Smooth muscle cell (in vitro differentiated cells): ENCODE results near the gene LRP3. TPM values are rescaled to one million over a fixed set of nuclear protein-coding genes. Genes with fewer than 3 reads are reported as not detected.

Experiments used
- DNase-seq: peaks from one replicate; lab custom pipeline; 2025; ENCODE audit not compliant: unreplicated experiment; lab: John Stamatoyannopoulos, UW
- H2AFZ ChIP-seq: fragments of 200-600 bp; sonication (generic); 2 replicates; pipeline ENCODE4 v1.6.0; 2016; ENCODE audit warnings: antibody characterized with exemption, low read depth, mild to moderate bottlenecking
- H3F3A ChIP-seq: fragments of 200-600 bp; sonication (generic); 2 replicates; pipeline ENCODE4 v1.6.0; 2017; ENCODE audit warnings: antibody characterized with exemption, low read depth
- H3K27ac ChIP-seq: fragments of 200-600 bp; sonication (generic); 2 replicates; pipeline ENCODE4 v1.5.1; 2016; ENCODE audit warnings: low read depth, mild to moderate bottlenecking
- H3K27me3 ChIP-seq: fragments of 200-600 bp; sonication (generic); 2 replicates; pipeline ENCODE4 v1.6.1; 2016; ENCODE audit warnings: low read depth, mild to moderate bottlenecking
- H3K36me3 ChIP-seq: fragments of 200-600 bp; sonication (generic); 2 replicates; pipeline ENCODE4 v1.5.1; 2016; ENCODE audit warnings: low read depth
- H3K4me1 ChIP-seq: fragments of 200-600 bp; sonication (generic); 2 replicates; pipeline ENCODE4 v1.5.1; 2016; ENCODE audit warnings: low read depth
- H3K4me2 ChIP-seq: fragments of 200-600 bp; sonication (generic); 2 replicates; pipeline ENCODE4 v1.6.0; 2016; ENCODE audit warnings: mild to moderate bottlenecking
- H3K4me3 ChIP-seq: fragments of 200-600 bp; sonication (generic); 2 replicates; pipeline ENCODE4 v1.5.1; 2016; ENCODE audit warnings: mild to moderate bottlenecking
- H3K79me2 ChIP-seq: fragments of 200-600 bp; sonication (generic); 2 replicates; pipeline ENCODE4 v1.6.0; 2016; ENCODE audit warnings: low read depth, mild to moderate bottlenecking
- H3K9ac ChIP-seq: fragments of 200-600 bp; sonication (generic); 2 replicates; pipeline ENCODE4 v1.6.0; 2016; ENCODE audit warnings: low read depth
- H3K9me3 ChIP-seq: fragments of 200-600 bp; sonication (generic); replicated peaks from 2 replicates; pipeline ENCODE4 v1.5.1; 2016; ENCODE audit warnings: low read depth
- H4K20me1 ChIP-seq: fragments of 200-600 bp; sonication (generic); 2 replicates; pipeline ENCODE4 v1.6.0; 2016; ENCODE audit warnings: low read depth
- CTCF ChIP-seq: fragments of 200-600 bp; sonication (generic); IDR thresholded peaks from 2 replicates; pipeline ENCODE4 v1.5.1; 2017; ENCODE audit warnings: borderline replicate concordance, mild to moderate bottlenecking, antibody characterized with exemption; ENCODE audit not compliant: insufficient read depth, poor library complexity, severe bottlenecking
- WGBS: methylation state at CpG from one replicate; pipeline ENCODE4 v1.1.7; 2016; ENCODE audit warnings: low lambda C conversion rate; 5-methylcytosine and 5-hydroxymethylcytosine counted together
- polyA plus RNA-seq: library from polyadenylated mRNA; unstranded; fragments of >200 nt; fragmentation: Nextera tagmentation; extraction: Ambion mirVana; gene quantifications from 2 replicates; pipeline ENCODE4 v1.2.1, GENCODE V29; 2016
- total RNA-seq: library from RNA; depleted of rRNA; stranded (reverse); fragments of >200 nt; gene quantifications from 2 replicates; pipeline ENCODE4 v1.2.3, GENCODE V29; 2014

LRP3 gene
- total and polyA plus RNA-seq, 2 experiments from 2014 or later = 13.5 to 30.5 TPM

- Histone ChIP-seq H3K27me3 (no peaks in the 10 kb centered on the region), H3K4me2 (no peak overlapping the region), H3K4me3 (no peak overlapping the region), H3K9ac (no peak overlapping the region), H3K4me1 (no peaks in the 10 kb centered on the region), H3K27ac (no peak overlapping the region), H3F3A (no peaks in the 10 kb centered on the region), H3K36me3 (no peaks in the 10 kb centered on the region), H4K20me1 (no peaks in the 10 kb centered on the region), H3K9me3 (no peaks in the 10 kb centered on the region), H3K79me2 (no peaks in the 10 kb centered on the region), H2AFZ (no peak overlapping the region)
- no peak for TF ChIP-seq CTCF
- no peak for DNase-seq
- 97% methylated on average over 3 of the region's 3 CpGs for whole genome bisulfite sequencing
These were observed 36.2 kb upstream of the LRP3 start for GRCh38 chr19:33157906-33158305.

- no peaks in the 10 kb centered on the region for H3K36me3 ChIP-seq
- no peaks in the 10 kb centered on the region for H3K4me1 ChIP-seq
- no peak for DNase-seq
- no peaks in the 10 kb centered on the region for H3F3A ChIP-seq
- 93% methylated on average over 6 of the region's 6 CpGs for WGBS
- no peak overlapping the region for H2AFZ ChIP-seq
- H3K9me3 ChIP-seq = no peaks in the 10 kb centered on the region
- H3K27ac ChIP-seq = no peak overlapping the region
- no peak overlapping the region for H3K4me3 ChIP-seq
- no peaks in the 10 kb centered on the region for H3K79me2 ChIP-seq
- H3K9ac ChIP-seq = no peak overlapping the region
- H3K4me2 ChIP-seq = no peak overlapping the region
- no peaks in the 10 kb centered on the region for H4K20me1 ChIP-seq
- TF ChIP-seq CTCF = no peak
- H3K27me3 ChIP-seq = no peaks in the 10 kb centered on the region
These were observed 35.8 kb upstream of the LRP3 start for GRCh38 chr19:33158365-33158764.

GRCh38 chr19:33159149-33159548, 35.0 kb upstream of the LRP3 start:
- Histone ChIP-seq H3F3A (no peaks in the 10 kb centered on the region), H3K4me3 (no peak overlapping the region), H3K27ac (no peak overlapping the region), H2AFZ (no peak overlapping the region), H3K79me2 (no peaks in the 10 kb centered on the region), H3K27me3 (no peaks in the 10 kb centered on the region), H4K20me1 (no peaks in the 10 kb centered on the region), H3K9me3 (no peaks in the 10 kb centered on the region), H3K9ac (no peak overlapping the region), H3K36me3 (no peaks in the 10 kb centered on the region), H3K4me1 (no peaks in the 10 kb centered on the region), H3K4me2 (no peak overlapping the region)
- DNase-seq = no peak
- TF ChIP-seq CTCF = no peak
- WGBS = 100% methylated on average over 4 of the region's 4 CpGs

GRCh38 chr19:33159893-33160292, 34.2 kb upstream of the LRP3 start:
- Histone ChIP-seq H3K27me3 (no peaks in the 10 kb centered on the region), H3K9ac (no peak overlapping the region), H3K79me2 (no peaks in the 10 kb centered on the region), H3K4me3 (no peak overlapping the region), H3K4me1 (no peaks in the 10 kb centered on the region), H3K4me2 (no peak overlapping the region), H3K27ac (no peak overlapping the region), H2AFZ (no peak overlapping the region), H4K20me1 (no peaks in the 10 kb centered on the region), H3F3A (no peaks in the 10 kb centered on the region), H3K36me3 (no peaks in the 10 kb centered on the region), H3K9me3 (no peaks in the 10 kb centered on the region)
- DNase-seq = no peak
- no peak for TF ChIP-seq CTCF
- 84% methylated on average over 8 of the region's 8 CpGs for WGBS
